Measurements from ENCODE around the gene SHISA7.

Gene SHISA7

DNA sequence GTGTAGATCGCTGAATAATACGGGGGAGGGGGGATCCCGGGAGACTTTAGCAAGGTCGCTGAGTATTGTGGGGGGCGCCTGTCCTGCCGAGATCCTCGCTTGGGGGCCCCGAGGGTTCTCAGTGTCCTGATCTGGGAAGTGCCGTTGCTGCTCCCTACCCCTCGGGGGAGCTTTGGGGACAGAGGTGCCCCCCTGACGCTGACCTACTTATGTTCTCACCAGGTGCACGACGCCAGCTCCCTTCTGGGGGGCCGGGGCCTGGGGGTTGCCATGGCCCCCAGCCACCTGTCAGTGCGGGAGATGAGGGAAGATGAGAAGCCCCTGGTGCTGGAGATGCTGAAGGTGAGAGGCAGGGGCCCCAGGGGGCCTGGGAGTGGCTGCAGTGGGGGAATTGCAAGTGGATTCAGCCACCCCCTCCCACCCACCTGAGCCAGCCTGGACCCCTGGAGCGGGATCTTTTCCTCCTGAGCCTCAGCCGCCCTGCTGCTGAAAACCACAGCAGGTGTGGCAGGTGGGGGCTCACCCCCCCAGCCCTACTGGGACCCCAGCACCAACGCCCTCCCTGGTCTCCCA lies 42.4 kb upstream of the SHISA7 start (continued):
- TF ChIP-seq GLI2 (tag by site-specific recombination; IDR thresholded peaks at IDR 0.05; ENCODE audit: borderline replicate concordance, low read depth) (no peak), ZIC2 (tag by site-specific recombination; IDR thresholded peaks at IDR 0.05) (peak; percentile 65), TCF7L2 (IDR thresholded peaks at IDR 0.05; ENCODE audit: borderline replicate concordance, low read depth, low read length) (no peak), PRDM1 (tag by site-specific recombination; IDR thresholded peaks at IDR 0.05) (no peak), ZNF776 (tag by site-specific recombination; IDR thresholded peaks at IDR 0.05; ENCODE audit: borderline replicate concordance) (no peak), ZNF132 (tag by site-specific recombination; IDR thresholded peaks at IDR 0.05; ENCODE audit: borderline replicate concordance) (no peak), ZNF624 (tag by site-specific recombination; IDR thresholded peaks at IDR 0.05) (no peak), ZNF184 (tag by site-specific recombination; IDR thresholded peaks at IDR 0.05) (no peak), ZNF174 (tag by site-specific recombination; IDR thresholded peaks at IDR 0.05) (no peak), HOXD13 (CRISPR knock-in tag; IDR thresholded peaks at IDR 0.05; ENCODE audit: borderline replicate concordance) (no peak), ZNF664 (tag by site-specific recombination; IDR thresholded peaks at IDR 0.05) (no peak), ZNF530 (tag by site-specific recombination; IDR thresholded peaks at IDR 0.05; ENCODE audit: low read depth) (no peak), MEIS1 (CRISPR knock-in tag; IDR thresholded peaks at IDR 0.05; ENCODE audit: borderline replicate concordance) (no peak), ZNF266 (tag by site-specific recombination; IDR thresholded peaks at IDR 0.05; ENCODE audit: low read depth) (no peak), ZNF23 (tag by site-specific recombination; IDR thresholded peaks at IDR 0.05; ENCODE audit: borderline replicate concordance) (no peak), ZNF560 (tag by site-specific recombination; IDR thresholded peaks at IDR 0.05; ENCODE audit: borderline replicate concordance) (no peak), ZNF596 (tag by site-specific recombination; IDR thresholded peaks at IDR 0.05) (no peak), ZNF768 (tag by site-specific recombination; IDR thresholded peaks at IDR 0.05) (no peak), ZNF274 (IDR thresholded peaks at IDR 0.05; ENCODE audit: low read length) (no peak), ZNF274 (tag by site-specific recombination; IDR thresholded peaks at IDR 0.05; ENCODE audit: borderline replicate concordance) (no peak), ZNF140 (tag by site-specific recombination; IDR thresholded peaks at IDR 0.05) (no peak), SP3 (tag by site-specific recombination; IDR thresholded peaks at IDR 0.05) (no peak)
- TF ChIP-seq, protein P1, sequence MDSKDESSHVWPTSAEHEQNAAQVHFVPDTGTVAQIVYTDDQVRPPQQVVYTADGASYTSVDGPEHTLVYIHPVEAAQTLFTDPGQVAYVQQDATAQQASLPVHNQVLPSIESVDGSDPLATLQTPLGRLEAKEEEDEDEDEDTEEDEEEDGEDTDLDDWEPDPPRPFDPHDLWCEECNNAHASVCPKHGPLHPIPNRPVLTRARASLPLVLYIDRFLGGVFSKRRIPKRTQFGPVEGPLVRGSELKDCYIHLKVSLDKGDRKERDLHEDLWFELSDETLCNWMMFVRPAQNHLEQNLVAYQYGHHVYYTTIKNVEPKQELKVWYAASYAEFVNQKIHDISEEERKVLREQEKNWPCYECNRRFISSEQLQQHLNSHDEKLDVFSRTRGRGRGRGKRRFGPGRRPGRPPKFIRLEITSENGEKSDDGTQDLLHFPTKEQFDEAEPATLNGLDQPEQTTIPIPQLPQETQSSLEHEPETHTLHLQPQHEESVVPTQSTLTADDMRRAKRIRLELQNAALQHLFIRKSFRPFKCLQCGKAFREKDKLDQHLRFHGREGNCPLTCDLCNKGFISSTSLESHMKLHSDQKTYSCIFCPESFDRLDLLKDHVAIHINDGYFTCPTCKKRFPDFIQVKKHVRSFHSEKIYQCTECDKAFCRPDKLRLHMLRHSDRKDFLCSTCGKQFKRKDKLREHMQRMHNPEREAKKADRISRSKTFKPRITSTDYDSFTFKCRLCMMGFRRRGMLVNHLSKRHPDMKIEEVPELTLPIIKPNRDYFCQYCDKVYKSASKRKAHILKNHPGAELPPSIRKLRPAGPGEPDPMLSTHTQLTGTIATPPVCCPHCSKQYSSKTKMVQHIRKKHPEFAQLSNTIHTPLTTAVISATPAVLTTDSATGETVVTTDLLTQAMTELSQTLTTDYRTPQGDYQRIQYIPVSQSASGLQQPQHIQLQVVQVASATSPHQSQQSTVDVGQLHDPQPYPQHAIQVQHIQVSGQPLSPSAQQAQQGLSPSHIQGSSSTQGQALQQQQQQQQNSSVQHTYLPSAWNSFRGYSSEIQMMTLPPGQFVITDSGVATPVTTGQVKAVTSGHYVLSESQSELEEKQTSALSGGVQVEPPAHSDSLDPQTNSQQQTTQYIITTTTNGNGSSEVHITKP (tag by site-specific recombination; IDR thresholded peaks at IDR 0.05): peak; percentile 96
- TF ChIP-seq, protein P2, sequence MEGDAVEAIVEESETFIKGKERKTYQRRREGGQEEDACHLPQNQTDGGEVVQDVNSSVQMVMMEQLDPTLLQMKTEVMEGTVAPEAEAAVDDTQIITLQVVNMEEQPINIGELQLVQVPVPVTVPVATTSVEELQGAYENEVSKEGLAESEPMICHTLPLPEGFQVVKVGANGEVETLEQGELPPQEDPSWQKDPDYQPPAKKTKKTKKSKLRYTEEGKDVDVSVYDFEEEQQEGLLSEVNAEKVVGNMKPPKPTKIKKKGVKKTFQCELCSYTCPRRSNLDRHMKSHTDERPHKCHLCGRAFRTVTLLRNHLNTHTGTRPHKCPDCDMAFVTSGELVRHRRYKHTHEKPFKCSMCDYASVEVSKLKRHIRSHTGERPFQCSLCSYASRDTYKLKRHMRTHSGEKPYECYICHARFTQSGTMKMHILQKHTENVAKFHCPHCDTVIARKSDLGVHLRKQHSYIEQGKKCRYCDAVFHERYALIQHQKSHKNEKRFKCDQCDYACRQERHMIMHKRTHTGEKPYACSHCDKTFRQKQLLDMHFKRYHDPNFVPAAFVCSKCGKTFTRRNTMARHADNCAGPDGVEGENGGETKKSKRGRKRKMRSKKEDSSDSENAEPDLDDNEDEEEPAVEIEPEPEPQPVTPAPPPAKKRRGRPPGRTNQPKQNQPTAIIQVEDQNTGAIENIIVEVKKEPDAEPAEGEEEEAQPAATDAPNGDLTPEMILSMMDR (tag by site-specific recombination; IDR thresholded peaks at IDR 0.05): peak; percentile 62
- TF ChIP-seq, protein P3, sequence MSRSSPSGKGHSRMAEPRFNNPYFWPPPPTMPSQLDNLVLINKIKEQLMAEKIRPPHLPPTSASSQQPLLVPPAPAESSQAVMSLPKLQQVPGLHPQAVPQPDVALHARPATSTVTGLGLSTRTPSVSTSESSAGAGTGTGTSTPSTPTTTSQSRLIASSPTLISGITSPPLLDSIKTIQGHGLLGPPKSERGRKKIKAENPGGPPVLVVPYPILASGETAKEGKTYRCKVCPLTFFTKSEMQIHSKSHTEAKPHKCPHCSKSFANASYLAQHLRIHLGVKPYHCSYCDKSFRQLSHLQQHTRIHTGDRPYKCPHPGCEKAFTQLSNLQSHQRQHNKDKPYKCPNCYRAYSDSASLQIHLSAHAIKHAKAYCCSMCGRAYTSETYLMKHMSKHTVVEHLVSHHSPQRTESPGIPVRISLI (tag by site-specific recombination; IDR thresholded peaks at IDR 0.05): no peak
- TF ChIP-seq, protein P4, sequence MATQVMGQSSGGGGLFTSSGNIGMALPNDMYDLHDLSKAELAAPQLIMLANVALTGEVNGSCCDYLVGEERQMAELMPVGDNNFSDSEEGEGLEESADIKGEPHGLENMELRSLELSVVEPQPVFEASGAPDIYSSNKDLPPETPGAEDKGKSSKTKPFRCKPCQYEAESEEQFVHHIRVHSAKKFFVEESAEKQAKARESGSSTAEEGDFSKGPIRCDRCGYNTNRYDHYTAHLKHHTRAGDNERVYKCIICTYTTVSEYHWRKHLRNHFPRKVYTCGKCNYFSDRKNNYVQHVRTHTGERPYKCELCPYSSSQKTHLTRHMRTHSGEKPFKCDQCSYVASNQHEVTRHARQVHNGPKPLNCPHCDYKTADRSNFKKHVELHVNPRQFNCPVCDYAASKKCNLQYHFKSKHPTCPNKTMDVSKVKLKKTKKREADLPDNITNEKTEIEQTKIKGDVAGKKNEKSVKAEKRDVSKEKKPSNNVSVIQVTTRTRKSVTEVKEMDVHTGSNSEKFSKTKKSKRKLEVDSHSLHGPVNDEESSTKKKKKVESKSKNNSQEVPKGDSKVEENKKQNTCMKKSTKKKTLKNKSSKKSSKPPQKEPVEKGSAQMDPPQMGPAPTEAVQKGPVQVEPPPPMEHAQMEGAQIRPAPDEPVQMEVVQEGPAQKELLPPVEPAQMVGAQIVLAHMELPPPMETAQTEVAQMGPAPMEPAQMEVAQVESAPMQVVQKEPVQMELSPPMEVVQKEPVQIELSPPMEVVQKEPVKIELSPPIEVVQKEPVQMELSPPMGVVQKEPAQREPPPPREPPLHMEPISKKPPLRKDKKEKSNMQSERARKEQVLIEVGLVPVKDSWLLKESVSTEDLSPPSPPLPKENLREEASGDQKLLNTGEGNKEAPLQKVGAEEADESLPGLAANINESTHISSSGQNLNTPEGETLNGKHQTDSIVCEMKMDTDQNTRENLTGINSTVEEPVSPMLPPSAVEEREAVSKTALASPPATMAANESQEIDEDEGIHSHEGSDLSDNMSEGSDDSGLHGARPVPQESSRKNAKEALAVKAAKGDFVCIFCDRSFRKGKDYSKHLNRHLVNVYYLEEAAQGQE (tag by site-specific recombination; IDR thresholded peaks at IDR 0.05): no peak
- TF ChIP-seq, protein P5, sequence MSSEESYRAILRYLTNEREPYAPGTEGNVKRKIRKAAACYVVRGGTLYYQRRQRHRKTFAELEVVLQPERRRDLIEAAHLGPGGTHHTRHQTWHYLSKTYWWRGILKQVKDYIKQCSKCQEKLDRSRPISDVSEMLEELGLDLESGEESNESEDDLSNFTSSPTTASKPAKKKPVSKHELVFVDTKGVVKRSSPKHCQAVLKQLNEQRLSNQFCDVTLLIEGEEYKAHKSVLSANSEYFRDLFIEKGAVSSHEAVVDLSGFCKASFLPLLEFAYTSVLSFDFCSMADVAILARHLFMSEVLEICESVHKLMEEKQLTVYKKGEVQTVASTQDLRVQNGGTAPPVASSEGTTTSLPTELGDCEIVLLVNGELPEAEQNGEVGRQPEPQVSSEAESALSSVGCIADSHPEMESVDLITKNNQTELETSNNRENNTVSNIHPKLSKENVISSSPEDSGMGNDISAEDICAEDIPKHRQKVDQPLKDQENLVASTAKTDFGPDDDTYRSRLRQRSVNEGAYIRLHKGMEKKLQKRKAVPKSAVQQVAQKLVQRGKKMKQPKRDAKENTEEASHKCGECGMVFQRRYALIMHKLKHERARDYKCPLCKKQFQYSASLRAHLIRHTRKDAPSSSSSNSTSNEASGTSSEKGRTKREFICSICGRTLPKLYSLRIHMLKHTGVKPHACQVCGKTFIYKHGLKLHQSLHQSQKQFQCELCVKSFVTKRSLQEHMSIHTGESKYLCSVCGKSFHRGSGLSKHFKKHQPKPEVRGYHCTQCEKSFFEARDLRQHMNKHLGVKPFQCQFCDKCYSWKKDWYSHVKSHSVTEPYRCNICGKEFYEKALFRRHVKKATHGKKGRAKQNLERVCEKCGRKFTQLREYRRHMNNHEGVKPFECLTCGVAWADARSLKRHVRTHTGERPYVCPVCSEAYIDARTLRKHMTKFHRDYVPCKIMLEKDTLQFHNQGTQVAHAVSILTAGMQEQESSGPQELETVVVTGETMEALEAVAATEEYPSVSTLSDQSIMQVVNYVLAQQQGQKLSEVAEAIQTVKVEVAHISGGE (tag by site-specific recombination; conservative IDR thresholded peaks at IDR 0.05; ENCODE audit: low read depth): no peak
